HepG2 (cell line): ENCODE measurements around the gene FSIP1. TPM values are rescaled to one million over a fixed set of nuclear protein-coding genes. Genes with fewer than 3 reads are reported as not detected.
A peak's percentile ranks its signal among the peaks of the same experiment; 100 is the strongest.

Experiments used
- ARID2 ChIP-seq: sonication (generic); formaldehyde crosslinking; IDR thresholded peaks from 2 replicates; pipeline ENCODE4 v1.8.1; 2022; ENCODE audit warnings: mild to moderate bottlenecking, missing genetic modification reagents, borderline replicate concordance
- ATF2 ChIP-seq: sonication (generic); formaldehyde crosslinking; IDR thresholded peaks from 2 replicates; pipeline ENCODE4 v1.4.0; 2020; ENCODE audit warnings: missing genetic modification reagents
- CEBPZ ChIP-seq: IDR thresholded peaks from 2 replicates; pipeline ENCODE4 v1.6.1; 2012; ENCODE audit warnings: low read length, improper control_type of control experiment
- HES4 ChIP-seq: sonication (generic); formaldehyde crosslinking; IDR thresholded peaks from 2 replicates; pipeline ENCODE4 v1.9.0; 2021; ENCODE audit warnings: mild to moderate bottlenecking, missing genetic modification reagents, borderline replicate concordance
- HMG20A ChIP-seq: IDR thresholded peaks from 2 replicates; pipeline ENCODE4 v1.6.1; 2016; ENCODE audit warnings: borderline replicate concordance
- LBX2 ChIP-seq: sonication (generic); formaldehyde crosslinking; IDR thresholded peaks from 2 replicates; pipeline ENCODE4 v1.5.0; 2020; ENCODE audit warnings: missing genetic modification reagents, mild to moderate bottlenecking, borderline replicate concordance
- MAFK ChIP-seq, 2 experiments: IDR thresholded peaks in 1 of 2; conservative IDR thresholded peaks in 1 of 2; 2 replicates each; pipeline ENCODE4 v1.6.1; 2011; ENCODE audit warnings: improper control_type of control experiment in 2 of 2, low read length in 2 of 2
- SP2 ChIP-seq: sonication (generic); formaldehyde crosslinking; IDR thresholded peaks from 2 replicates; pipeline ENCODE4 v1.5.1; 2020; ENCODE audit warnings: mild to moderate bottlenecking, missing genetic modification reagents
- SRSF9 ChIP-seq: fragments of 200-400 bp; formaldehyde crosslinking; IDR thresholded peaks from 2 replicates; pipeline ENCODE4 v1.6.1; 2018; ENCODE audit warnings: borderline replicate concordance, mild to moderate bottlenecking, low read depth, low read length; ENCODE audit not compliant: insufficient read depth, poor library complexity, severe bottlenecking
- TRIM24 ChIP-seq: sonication (generic); formaldehyde crosslinking; IDR thresholded peaks from 2 replicates; pipeline ENCODE4 v1.8.0; 2022; ENCODE audit warnings: mild to moderate bottlenecking, missing genetic modification reagents
- ZBTB7B ChIP-seq: sonication (generic); formaldehyde crosslinking; IDR thresholded peaks from 2 replicates; pipeline ENCODE4 v1.4.0; 2020; ENCODE audit warnings: missing genetic modification reagents
- ZNF354B ChIP-seq: sonication (generic); formaldehyde crosslinking; IDR thresholded peaks from 2 replicates; pipeline ENCODE4 v1.8.0; 2022; ENCODE audit warnings: mild to moderate bottlenecking, missing genetic modification reagents
- ZNF414 ChIP-seq: sonication (generic); formaldehyde crosslinking; IDR thresholded peaks from 2 replicates; pipeline ENCODE4 v1.5.0; 2020; ENCODE audit warnings: missing genetic modification reagents
- ZNF713 ChIP-seq: sonication (generic); formaldehyde crosslinking; IDR thresholded peaks from 2 replicates; pipeline ENCODE4 v1.4.0; 2020; ENCODE audit warnings: mild to moderate bottlenecking, missing genetic modification reagents
- ZNF761 ChIP-seq: sonication (generic); formaldehyde crosslinking; conservative IDR thresholded peaks from 2 replicates; pipeline ENCODE4 v1.4.0; 2020; ENCODE audit warnings: mild to moderate bottlenecking, missing genetic modification reagents
- ZNF891 ChIP-seq: sonication (generic); formaldehyde crosslinking; IDR thresholded peaks from 2 replicates; pipeline ENCODE4 v1.5.0; 2020; ENCODE audit warnings: mild to moderate bottlenecking, missing genetic modification reagents
- polyA plus RNA-seq, 8 experiments: library from polyadenylated mRNA; depleted of rRNA in 3 of 8; stranded (reverse) in 7 of 8; unstranded in 1 of 8; fragments of >200 nt; fragmentation: Illumina TruSeq in 4 of 8; extraction: Trizol in 4 of 8; gene quantifications; 2 replicates each; pipeline versions ENCODE4 v1.2.1 to v1.2.3, GENCODE V29; 2011 to 2016; ENCODE audit warnings: low read depth in 4 of 8, missing spikeins in 1 of 8, mixed read lengths in 1 of 8; ENCODE audit not compliant: insufficient read depth in 1 of 8
- total RNA-seq, 5 experiments: library from RNA; depleted of rRNA; stranded (reverse); fragments of >200 nt; fragmentation: Illumina TruSeq; extraction: Trizol; gene quantifications; 2 replicates each; pipeline ENCODE4 v1.2.3, GENCODE V29; 2016; ENCODE audit warnings: low read depth in 1 of 5
- TF ChIP-seq, protein P1 (sequence below): sonication (generic); formaldehyde crosslinking; IDR thresholded peaks from 2 replicates; pipeline ENCODE4 v1.4.0; 2020; ENCODE audit warnings: mild to moderate bottlenecking, missing genetic modification reagents
- TF ChIP-seq, protein P2 (sequence below): IDR thresholded peaks from 2 replicates; pipeline ENCODE4 v1.6.1; 2016; ENCODE audit warnings: missing genetic modification reagents, missing compliant biosample characterization
- TF ChIP-seq, protein P3 (sequence below): sonication (generic); formaldehyde crosslinking; IDR thresholded peaks from 2 replicates; pipeline ENCODE4 v1.4.0; 2020; ENCODE audit warnings: missing genetic modification reagents; ENCODE audit errors: not compliant biosample characterization

Gene FSIP1
- total and polyA plus RNA-seq, 2 of the 13 experiments (the other 11 are each of a cell fraction or from before 2014, with no cell fraction given) = 0.18 TPM; not detected in 1

DNA sequence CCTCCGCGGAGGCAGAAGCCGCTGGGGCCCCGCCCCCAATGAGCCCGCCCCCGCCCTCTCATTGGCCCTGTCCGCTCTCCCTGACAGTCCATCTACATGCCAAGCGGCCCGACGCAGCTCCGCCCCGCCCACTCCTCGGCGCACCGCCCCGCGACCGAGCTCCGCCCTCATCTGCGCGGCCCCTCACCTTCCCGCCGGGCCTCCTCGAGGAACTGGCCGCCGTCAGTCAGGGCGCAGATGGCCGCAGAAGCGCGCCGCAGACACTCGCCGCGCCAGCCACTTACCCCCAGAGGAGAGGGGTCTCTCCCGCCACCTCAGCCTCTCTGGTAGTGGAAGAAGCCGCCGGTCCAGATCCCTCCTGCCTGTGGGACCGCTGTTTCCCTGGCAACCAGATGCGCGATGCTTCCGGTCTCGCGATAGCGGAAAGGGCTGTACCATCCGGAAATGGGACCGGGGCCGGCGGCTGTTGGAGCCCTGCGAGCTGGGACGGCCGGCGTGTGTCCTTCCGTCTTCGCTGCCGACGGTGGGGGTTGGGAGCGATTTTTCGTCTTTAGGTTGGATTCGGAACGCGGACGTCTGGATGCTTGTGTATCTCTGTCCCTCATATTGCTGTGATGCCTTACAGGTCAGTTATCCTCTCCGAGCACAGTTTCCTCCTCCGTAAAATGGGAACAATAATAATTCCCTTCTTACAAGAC lies at the start of gene FSIP1 (continued):
- TF ChIP-seq, protein P1, sequence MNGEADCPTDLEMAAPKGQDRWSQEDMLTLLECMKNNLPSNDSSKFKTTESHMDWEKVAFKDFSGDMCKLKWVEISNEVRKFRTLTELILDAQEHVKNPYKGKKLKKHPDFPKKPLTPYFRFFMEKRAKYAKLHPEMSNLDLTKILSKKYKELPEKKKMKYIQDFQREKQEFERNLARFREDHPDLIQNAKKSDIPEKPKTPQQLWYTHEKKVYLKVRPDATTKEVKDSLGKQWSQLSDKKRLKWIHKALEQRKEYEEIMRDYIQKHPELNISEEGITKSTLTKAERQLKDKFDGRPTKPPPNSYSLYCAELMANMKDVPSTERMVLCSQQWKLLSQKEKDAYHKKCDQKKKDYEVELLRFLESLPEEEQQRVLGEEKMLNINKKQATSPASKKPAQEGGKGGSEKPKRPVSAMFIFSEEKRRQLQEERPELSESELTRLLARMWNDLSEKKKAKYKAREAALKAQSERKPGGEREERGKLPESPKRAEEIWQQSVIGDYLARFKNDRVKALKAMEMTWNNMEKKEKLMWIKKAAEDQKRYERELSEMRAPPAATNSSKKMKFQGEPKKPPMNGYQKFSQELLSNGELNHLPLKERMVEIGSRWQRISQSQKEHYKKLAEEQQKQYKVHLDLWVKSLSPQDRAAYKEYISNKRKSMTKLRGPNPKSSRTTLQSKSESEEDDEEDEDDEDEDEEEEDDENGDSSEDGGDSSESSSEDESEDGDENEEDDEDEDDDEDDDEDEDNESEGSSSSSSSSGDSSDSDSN (CRISPR knock-in tag) = peak; percentile 71
- TF ChIP-seq SRSF9 (no peak), ZNF414 (no peak), ARID2 (no peak), ZNF713 (CRISPR knock-in tag) (peak; percentile 72; the same call in 1 of the 2 replicates), ZNF891 (peak; percentile 72; the same call in 1 of the 2 replicates), SP2 (CRISPR knock-in tag) (peak; percentile 79), ZNF354B (CRISPR knock-in tag) (no peak), HES4 (CRISPR knock-in tag) (no peak), HMG20A (no peak), MAFK (conservative IDR thresholded peaks at IDR 0.05 in 1 of 2, IDR thresholded peaks at IDR 0.05 in 1 of 2; ENCODE audit: low read length in 2 of 2) (no peak), ATF2 (peak; percentile 37; the same call in 1 of the 2 replicates), LBX2 (CRISPR knock-in tag) (no peak), TRIM24 (CRISPR knock-in tag) (no peak), CEBPZ (no peak), ZNF761 (CRISPR knock-in tag) (0 out of 2 replicates have a peak, but pooled peaks have one; percentile 42), ZBTB7B (0 out of 2 replicates have a peak, but pooled peaks have one; percentile 20)
- TF ChIP-seq, protein P2, sequence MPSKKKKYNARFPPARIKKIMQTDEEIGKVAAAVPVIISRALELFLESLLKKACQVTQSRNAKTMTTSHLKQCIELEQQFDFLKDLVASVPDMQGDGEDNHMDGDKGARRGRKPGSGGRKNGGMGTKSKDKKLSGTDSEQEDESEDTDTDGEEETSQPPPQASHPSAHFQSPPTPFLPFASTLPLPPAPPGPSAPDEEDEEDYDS = no peak; the same call in 1 of the 2 replicates
- TF ChIP-seq, protein P3, sequence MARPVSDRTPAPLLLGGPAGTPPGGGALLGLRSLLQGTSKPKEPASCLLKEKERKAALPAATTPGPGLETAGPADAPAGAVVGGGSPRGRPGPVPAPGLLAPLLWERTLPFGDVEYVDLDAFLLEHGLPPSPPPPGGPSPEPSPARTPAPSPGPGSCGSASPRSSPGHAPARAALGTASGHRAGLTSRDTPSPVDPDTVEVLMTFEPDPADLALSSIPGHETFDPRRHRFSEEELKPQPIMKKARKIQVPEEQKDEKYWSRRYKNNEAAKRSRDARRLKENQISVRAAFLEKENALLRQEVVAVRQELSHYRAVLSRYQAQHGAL (CRISPR knock-in tag) = no peak
